ENCODE results near the gene ZNF408. TPM values are rescaled to one million over a fixed set of nuclear protein-coding genes. Genes with fewer than 3 reads are reported as not detected.

ZNF408 gene
- total RNA-seq, 4 donors from 2014 or later, result 4.3 to 12.2 (median 7.9) TPM

- DNase-seq (ENCODE audit: low spot score) (no peak), ATAC-seq (ENCODE audit: low FRiP score) (no peak)
- TF ChIP-seq CTCF (IDR thresholded peaks at IDR 0.05), result no peak
Observed at GRCh38 chr11:46662366-46662765, 38.5 kb upstream of the ZNF408 start.

- DNase-seq (ENCODE audit: low spot score), result no peak
- ATAC-seq (ENCODE audit: low FRiP score), result no peak
- no peak for TF ChIP-seq CTCF (IDR thresholded peaks at IDR 0.05)
Observed at GRCh38 chr11:46663277-46663940, 37.4 kb upstream of the ZNF408 start.

GRCh38 chr11:46664612-46665011, 36.2 kb upstream of the ZNF408 start:
- TF ChIP-seq CTCF (IDR thresholded peaks at IDR 0.05), result no peak
- ATAC-seq (ENCODE audit: low FRiP score), result no peak

GRCh38 chr11:46665356-46665755, 35.5 kb upstream of the ZNF408 start:
- DNase-seq (ENCODE audit: low spot score), result no peak

More at GRCh38 chr11:46664612-46665011, 36.2 kb upstream of the ZNF408 start:
- DNase-seq (ENCODE audit: low spot score), result no peak

GRCh38 chr11:46666516-46666915, 34.3 kb upstream of the ZNF408 start:
- no peak for TF ChIP-seq CTCF (IDR thresholded peaks at IDR 0.05)
- ATAC-seq (ENCODE audit: low FRiP score) (peak; percentile 82), DNase-seq (ENCODE audit: low spot score) (no peak)

More at GRCh38 chr11:46665356-46665755, 35.5 kb upstream of the ZNF408 start:
- ATAC-seq (ENCODE audit: low FRiP score), result no peak
- no peak for TF ChIP-seq CTCF (IDR thresholded peaks at IDR 0.05)

GRCh38 chr11:46667043-46667481, 33.8 kb upstream of the ZNF408 start:
- no peak for DNase-seq (ENCODE audit: low spot score)
- peak; percentile 60 for ATAC-seq (ENCODE audit: low FRiP score)
- TF ChIP-seq CTCF (IDR thresholded peaks at IDR 0.05), result no peak

- DNase-seq (ENCODE audit: low spot score) (no peak), ATAC-seq (ENCODE audit: low FRiP score) (no peak)
- no peak for TF ChIP-seq CTCF (IDR thresholded peaks at IDR 0.05)
Observed at GRCh38 chr11:46668480-46669085, 32.2 kb upstream of the ZNF408 start.

Measured in omental fat pad (tissue), 4 donors.